Thyroid gland (tissue), 4 donors: ENCODE data around the gene ACTR1A.

Experiments used
- POLR2A ChIP-seq, 2 donors: fragments of 450-650 bp; IDR thresholded peaks; one replicate each; pipeline ENCODE4 v1.6.1; 2017; ENCODE audit warnings: antibody characterized with exemption in 2 of 2, mild to moderate bottlenecking in 2 of 2, moderate library complexity in 1 of 2
- TF ChIP-seq, protein P1 (sequence below), 6 experiments: fragments of 200-600 bp in 3 of 6; fragments of 450-650 bp in 3 of 6; sonication (generic) in 3 of 6; IDR thresholded peaks; one replicate each; pipeline ENCODE4 v1.5.1; 2016 to 2019; ENCODE audit warnings: antibody characterized with exemption in 6 of 6, mild to moderate bottlenecking in 2 of 6, inconsistent platforms in 1 of 6, moderate library complexity in 1 of 6

DNA sequence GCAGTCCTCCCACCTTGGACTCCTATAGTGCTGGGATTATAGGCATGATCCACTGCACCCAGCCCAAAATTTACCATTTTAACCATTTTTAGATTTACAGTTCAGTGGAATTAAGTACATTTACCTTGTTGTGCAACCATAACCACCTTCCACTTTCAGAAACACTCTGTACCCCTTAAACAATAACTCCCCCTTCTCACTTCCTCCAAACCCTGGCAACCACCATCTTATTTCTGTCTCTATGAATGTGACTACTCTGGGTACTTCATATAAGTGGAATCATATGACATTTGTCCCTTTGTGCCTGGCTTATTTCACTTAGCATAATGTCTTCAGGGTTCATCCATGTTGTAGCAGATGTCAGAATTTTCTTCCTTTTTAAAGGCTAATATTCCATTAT is 34.9 kb upstream of the ACTR1A start:
- TF ChIP-seq, protein P1, sequence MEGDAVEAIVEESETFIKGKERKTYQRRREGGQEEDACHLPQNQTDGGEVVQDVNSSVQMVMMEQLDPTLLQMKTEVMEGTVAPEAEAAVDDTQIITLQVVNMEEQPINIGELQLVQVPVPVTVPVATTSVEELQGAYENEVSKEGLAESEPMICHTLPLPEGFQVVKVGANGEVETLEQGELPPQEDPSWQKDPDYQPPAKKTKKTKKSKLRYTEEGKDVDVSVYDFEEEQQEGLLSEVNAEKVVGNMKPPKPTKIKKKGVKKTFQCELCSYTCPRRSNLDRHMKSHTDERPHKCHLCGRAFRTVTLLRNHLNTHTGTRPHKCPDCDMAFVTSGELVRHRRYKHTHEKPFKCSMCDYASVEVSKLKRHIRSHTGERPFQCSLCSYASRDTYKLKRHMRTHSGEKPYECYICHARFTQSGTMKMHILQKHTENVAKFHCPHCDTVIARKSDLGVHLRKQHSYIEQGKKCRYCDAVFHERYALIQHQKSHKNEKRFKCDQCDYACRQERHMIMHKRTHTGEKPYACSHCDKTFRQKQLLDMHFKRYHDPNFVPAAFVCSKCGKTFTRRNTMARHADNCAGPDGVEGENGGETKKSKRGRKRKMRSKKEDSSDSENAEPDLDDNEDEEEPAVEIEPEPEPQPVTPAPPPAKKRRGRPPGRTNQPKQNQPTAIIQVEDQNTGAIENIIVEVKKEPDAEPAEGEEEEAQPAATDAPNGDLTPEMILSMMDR (IDR thresholded peaks at IDR 0.05), result no peak
- no peak for TF ChIP-seq POLR2A (IDR thresholded peaks at IDR 0.05)
